Measurements from ENCODE around the gene COL15A1. TPM values are rescaled to one million over a fixed set of nuclear protein-coding genes. Genes with fewer than 3 reads are reported as not detected.
A peak's percentile ranks its signal among the peaks of the same experiment; 100 is the strongest.

Gene COL15A1
- total and polyA plus RNA-seq, 2 of the 8 experiments (the other 6 are each of a cell fraction or from before 2014, with no cell fraction given), result 0.12 to 0.15 TPM

- Histone ChIP-seq H3K23me2 (ENCODE audit: low read depth, low read length) (peaks cover 1% of the 10 kb centered on the region; the same call in 1 of the 2 replicates), H3K9me3 (ENCODE audit: insufficient read depth in 2 of 2, low read depth in 1 of 2, low read length in 1 of 2) (peaks cover 0 to 3% of the 10 kb centered on the region in 2 experiments; a peak in 1 of 4 replicates), H2BK20ac (ENCODE audit: low read length) (no peak overlapping the region), H3K27me3 (replicated peaks in 1 of 4; ENCODE audit: control insufficient read depth in 3 of 4, extremely low read depth in 1 of 4, insufficient read depth in 3 of 4, low read length in 3 of 4) (no peaks in the 10 kb centered on the region), H3K79me1 (ENCODE audit: low read depth, low read length) (no peaks in the 10 kb centered on the region), H4K20me1 (replicated peaks in 1 of 2; ENCODE audit: control insufficient read depth in 1 of 2, insufficient read depth in 2 of 2, low read length in 2 of 2) (no peaks in the 10 kb centered on the region), H3K4me1 (replicated peaks in 1 of 4; ENCODE audit: control insufficient read depth in 3 of 4, insufficient read depth in 4 of 4, low read length in 3 of 4) (no peaks in the 10 kb centered on the region), H2BK12ac (ENCODE audit: low read depth, low read length) (no peak overlapping the region), H3K14ac (ENCODE audit: insufficient read length) (no peak overlapping the region), H3K23ac (ENCODE audit: insufficient read length) (no peak overlapping the region), H3K56ac (replicated peaks; ENCODE audit: insufficient read length, low read depth, low read length) (no peak overlapping the region), H2AFZ (ENCODE audit: low read length) (no peak overlapping the region), H4K8ac (ENCODE audit: extremely low read depth, insufficient read depth, low read length) (no peak overlapping the region), H2BK120ac (replicated peaks; ENCODE audit: low read depth, low read length) (no peak overlapping the region), H3K9ac (replicated peaks in 1 of 4; ENCODE audit: extremely low read depth in 1 of 4, low read depth in 3 of 4, low read length in 3 of 4) (no peak overlapping the region), H3K4me3 (ENCODE audit: extremely low read depth in 1 of 4, insufficient read depth in 2 of 4, low read depth in 3 of 4, low read length in 4 of 4) (no peak overlapping the region), H2BK5ac (ENCODE audit: low read depth, low read length) (no peak overlapping the region), H2AK5ac (ENCODE audit: low read depth, low read length) (no peak overlapping the region), H3K27ac (ENCODE audit: low read depth, low read length) (no peak overlapping the region), H3K18ac (ENCODE audit: extremely low read depth, low read length) (no peak overlapping the region), H3K36me3 (ENCODE audit: control insufficient read depth in 2 of 4, insufficient read depth in 4 of 4, low read length in 3 of 4) (no peaks in the 10 kb centered on the region), H3K4me2 (ENCODE audit: insufficient read depth in 1 of 2, low read depth in 2 of 2, low read length in 2 of 2) (no peak overlapping the region), H2BK15ac (ENCODE audit: low read length) (no peak overlapping the region), H4K5ac (ENCODE audit: insufficient read length, low read depth, low read length) (no peak overlapping the region), H3K4ac (replicated peaks; ENCODE audit: insufficient read length, low read depth, low read length) (no peak overlapping the region), H4K91ac (replicated peaks; ENCODE audit: insufficient read length, low read length) (no peak overlapping the region), H3K79me2 (ENCODE audit: control insufficient read depth in 1 of 2, insufficient read depth in 2 of 2, low read length in 2 of 2) (no peaks in the 10 kb centered on the region)
- peak; percentile 50; the same call in 1 of the 2 replicates for TF ChIP-seq E2F6 (IDR thresholded peaks at IDR 0.05)
- TF ChIP-seq KDM4A (IDR thresholded peaks at IDR 0.05; ENCODE audit: low read depth, low read length, severe bottlenecking), result no peak
- no peak for TF ChIP-seq MAFK (IDR thresholded peaks at IDR 0.05; ENCODE audit: low read depth, low read length)
- no peak for TF ChIP-seq CTBP2 (IDR thresholded peaks at IDR 0.05; ENCODE audit: borderline replicate concordance, insufficient read depth, insufficient read length, low read length)
- FAIRE-seq (no peak), DNase-seq (ENCODE audit: low read depth in 1 of 2, low spot score in 2 of 2) (no peak)
- POLR2A ChIA-PET (ENCODE audit: partially characterized antibody), result interaction anchor here (1.0 to 1.8 kb wide), 2 partner anchors 11 to 24 kb away, joined by 3 to 4 read pairs; no protein-coding TSS in a partner anchor
- 89% methylated on average over 18 of the region's 18 CpGs; no CpG with 5 or more reads in 1 of the 2 experiments for WGBS, 2 experiments (ENCODE audit: extremely low coverage in 1 of 2, insufficient coverage in 1 of 2, insufficient read length in 1 of 2, insufficient replicate concordance in 2 of 2, low coverage in 1 of 2, low lambda C conversion rate in 2 of 2, missing lambda C conversion rate in 1 of 2)
- CTCF ChIA-PET (ENCODE audit: partially characterized antibody), result interaction anchor here (0.9 to 3.8 kb wide), 10 partner anchors 10 to 212 kb away, joined by 3 to 27 read pairs (median 3); no protein-coding TSS in a partner anchor
Measured at GRCh38 chr9:98986866-98987651, 43.4 kb downstream of the COL15A1 start.

Measured in H1 (cell line).